Hepatocyte (in vitro differentiated cells): ENCODE results near the gene DR1.

ENCODE experiments used
- CTCF ChIP-seq: fragments of 200-600 bp; sonication (generic); IDR thresholded peaks from 2 replicates; pipeline ENCODE4 v1.5.1; 2016; ENCODE audit warnings: antibody characterized with exemption, mild to moderate bottlenecking; ENCODE audit not compliant: poor library complexity
- EZH2 ChIP-seq: fragments of 200-600 bp; sonication (generic); IDR thresholded peaks from 2 replicates; pipeline ENCODE4 v1.6.1; 2016; ENCODE audit warnings: antibody characterized with exemption, mild to moderate bottlenecking, borderline replicate concordance
- EZH2phosphoT487 ChIP-seq: fragments of 200-600 bp; sonication (generic); IDR thresholded peaks from one replicate; pipeline ENCODE4 v1.6.1; 2018; ENCODE audit warnings: antibody characterized with exemption, mild to moderate bottlenecking, low read depth, moderate library complexity; ENCODE audit not compliant: unreplicated experiment, severe bottlenecking

DNA sequence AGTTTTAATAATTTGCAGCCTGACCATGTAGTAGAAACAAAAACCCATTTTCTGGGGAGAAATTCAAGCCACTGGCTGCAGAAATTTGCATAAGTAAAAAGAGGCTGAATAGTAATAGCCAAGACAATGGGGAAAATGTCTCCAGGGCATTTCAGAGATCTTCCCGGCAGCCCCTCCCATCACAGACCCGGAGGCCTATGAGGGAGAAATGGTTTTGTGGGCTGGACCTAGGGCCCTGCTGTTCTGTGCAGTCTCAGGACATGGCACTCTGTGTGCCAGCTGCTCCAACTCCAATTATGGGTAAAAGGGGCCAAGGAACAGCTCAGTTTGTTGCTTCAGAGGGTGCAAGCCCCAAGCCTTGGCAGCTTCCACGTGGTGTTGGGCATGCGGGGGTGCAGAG is 62.5 kb downstream of the DR1 start:
- TF ChIP-seq CTCF, result no peak
- no peak for TF ChIP-seq EZH2
- TF ChIP-seq EZH2phosphoT487, result no peak
